Liver (tissue), 9 donors: ENCODE results near the gene CA9. TPM values are rescaled to one million over a fixed set of nuclear protein-coding genes. Genes with fewer than 3 reads are reported as not detected.

Experiments used
- DNase-seq: peaks from one replicate; pipeline ENCODE4 v3.0.0-alpha.2; 2017; ENCODE audit warnings: low spot score
- H3K27ac ChIP-seq, 2 donors: one replicate each; pipeline ENCODE4 v1.7.0; 2013; ENCODE audit warnings: inconsistent platforms in 2 of 2, low read length in 2 of 2, control low read depth in 1 of 2, low read depth in 1 of 2, mild to moderate bottlenecking in 1 of 2
- H3K27me3 ChIP-seq, 4 donors: one replicate each; pipeline versions ENCODE4 v1.6.1 to v1.7.0; 2013; ENCODE audit warnings: low read length in 3 of 4, inconsistent platforms in 1 of 4, mild to moderate bottlenecking in 1 of 4, moderate library complexity in 1 of 4; ENCODE audit not compliant: control insufficient read depth in 4 of 4, insufficient read depth in 4 of 4
- H3K36me3 ChIP-seq, 4 donors: one replicate each; pipeline versions ENCODE4 v1.6.1 to v1.7.0; 2013; ENCODE audit warnings: low read length in 3 of 4, mild to moderate bottlenecking in 3 of 4, low read depth in 1 of 4, moderate library complexity in 1 of 4; ENCODE audit not compliant: control insufficient read depth in 4 of 4, insufficient read depth in 3 of 4
- H3K4me1 ChIP-seq, 4 donors: one replicate each; pipeline versions ENCODE4 v1.6.1 to v1.7.0; 2013; ENCODE audit warnings: low read length in 3 of 4, mild to moderate bottlenecking in 3 of 4, moderate library complexity in 1 of 4; ENCODE audit not compliant: control insufficient read depth in 4 of 4, insufficient read depth in 4 of 4
- H3K4me3 ChIP-seq, 3 donors: one replicate each; pipeline versions ENCODE4 v1.6.1 to v1.7.0; 2013; ENCODE audit warnings: low read length in 3 of 3, control low read depth in 1 of 3, low read depth in 1 of 3, mild to moderate bottlenecking in 1 of 3
- H3K9ac ChIP-seq, 2 donors: one replicate each; pipeline ENCODE4 v1.7.0; 2013; ENCODE audit warnings: low read length in 2 of 2, mild to moderate bottlenecking in 2 of 2, moderate library complexity in 2 of 2, control low read depth in 1 of 2, low read depth in 1 of 2
- H3K9me3 ChIP-seq, 4 donors: one replicate each; pipeline versions ENCODE4 v1.6.1 to v1.7.0; 2013; ENCODE audit warnings: low read length in 3 of 4; ENCODE audit not compliant: control insufficient read depth in 4 of 4
- ATF3 ChIP-seq: IDR thresholded peaks from 2 replicates; pipeline ENCODE4 v1.6.1; 2016; ENCODE audit warnings: antibody characterized with exemption
- EGR1 ChIP-seq, 2 donors: IDR thresholded peaks; 2 replicates each; pipeline ENCODE4 v1.6.1; 2016 to 2018; ENCODE audit warnings: antibody characterized with exemption in 2 of 2, low read depth in 2 of 2
- FOXA1 ChIP-seq: IDR thresholded peaks from 2 replicates; pipeline ENCODE4 v1.6.1; 2016; ENCODE audit warnings: antibody characterized with exemption
- FOXA2 ChIP-seq: IDR thresholded peaks from 2 replicates; pipeline ENCODE4 v1.6.1; 2016; ENCODE audit warnings: antibody characterized with exemption
- GABPA ChIP-seq, 2 donors: IDR thresholded peaks in 1 of 2; conservative IDR thresholded peaks in 1 of 2; 2 replicates each; pipeline ENCODE4 v1.6.1; 2016; ENCODE audit warnings: antibody characterized with exemption in 2 of 2, mild to moderate bottlenecking in 1 of 2, moderate library complexity in 1 of 2
- HNF4A ChIP-seq, 2 donors: conservative IDR thresholded peaks; 2 replicates each; pipeline ENCODE4 v1.6.1; 2016; ENCODE audit warnings: antibody characterized with exemption in 2 of 2, mild to moderate bottlenecking in 2 of 2
- HNF4G ChIP-seq: IDR thresholded peaks from 2 replicates; pipeline ENCODE4 v1.6.1; 2016; ENCODE audit warnings: antibody characterized with exemption
- JUND ChIP-seq, 2 donors: IDR thresholded peaks; 2 replicates each; pipeline ENCODE4 v1.6.1; 2016; ENCODE audit warnings: antibody characterized with exemption in 2 of 2
- NR2F2 ChIP-seq: IDR thresholded peaks from 2 replicates; pipeline ENCODE4 v1.6.1; 2016; ENCODE audit warnings: antibody characterized with exemption
- RAD21 ChIP-seq, 2 donors: IDR thresholded peaks; 2 replicates each; pipeline ENCODE4 v1.6.1; 2016; ENCODE audit warnings: antibody characterized with exemption in 2 of 2, mild to moderate bottlenecking in 2 of 2
- RXRA ChIP-seq, 2 donors: IDR thresholded peaks; 2 replicates each; pipeline ENCODE4 v1.6.1; 2017 to 2018; ENCODE audit warnings: antibody characterized with exemption in 2 of 2, mild to moderate bottlenecking in 1 of 2
- SP1 ChIP-seq: IDR thresholded peaks from 2 replicates; pipeline ENCODE4 v1.6.1; 2018; ENCODE audit warnings: antibody characterized with exemption, mild to moderate bottlenecking
- TAF1 ChIP-seq: conservative IDR thresholded peaks from 2 replicates; pipeline ENCODE4 v1.6.1; 2016; ENCODE audit warnings: antibody characterized with exemption, mild to moderate bottlenecking
- YY1 ChIP-seq: IDR thresholded peaks from 2 replicates; pipeline ENCODE4 v1.6.1; 2016; ENCODE audit warnings: antibody characterized with exemption, mild to moderate bottlenecking
- ZBTB33 ChIP-seq: IDR thresholded peaks from 2 replicates; pipeline ENCODE4 v1.6.1; 2016; ENCODE audit warnings: antibody characterized with exemption
- WGBS: extraction: QIAGEN DNeasy Blood & Tissue Kit; methylation state at CpG from one replicate; pipeline ENCODE4 v1.1.7; 2013; 5-methylcytosine and 5-hydroxymethylcytosine counted together
- polyA plus RNA-seq, 2 donors: library from polyadenylated mRNA; stranded (reverse) in 1 of 2; unstranded in 1 of 2; fragments of 200-250 nt in 1 of 2; fragments of >200 nt in 1 of 2; fragmentation: Nextera tagmentation in 1 of 2; extraction: Ambion mirVana in 1 of 2; gene quantifications; one replicate each; pipeline versions ENCODE4 v1.2.1 to v1.2.3, GENCODE V29; 2013 to 2015
- total RNA-seq, 2 donors: library from RNA; depleted of rRNA; stranded (reverse); fragments of >200 nt; gene quantifications; one replicate each; pipeline ENCODE4 v1.2.3, GENCODE V29; 2014
- TF ChIP-seq, protein P1 (sequence below): IDR thresholded peaks from 2 replicates; pipeline ENCODE4 v1.6.1; 2016; ENCODE audit warnings: antibody characterized with exemption
- TF ChIP-seq, protein P2 (sequence below): IDR thresholded peaks from 2 replicates; pipeline ENCODE4 v1.6.1; 2016; ENCODE audit warnings: antibody characterized with exemption, mild to moderate bottlenecking
- TF ChIP-seq, protein P3 (sequence below): fragments of 150-350 bp; IDR thresholded peaks from 2 replicates; pipeline ENCODE4 v1.5.1; 2017; ENCODE audit warnings: improper control_type of control experiment, low read depth, low read length; ENCODE audit not compliant: missing input control
- donor health status: healthy.
- donor health status: healthy.
- donor health status: healthy.
- donor health status: healthy.
- donor health status: healthy.

Gene CA9
- total and polyA plus RNA-seq, 4 donors = 0.47 to 2.2 (median 0.80) TPM

GRCh38 chr9:35666549-35666948, 7.2 kb upstream of the CA9 start:
- H3K36me3 ChIP-seq = no peaks in the 10 kb centered on the region
- H3K4me1 ChIP-seq = peaks cover 5 to 26% (median 16%) of the 10 kb centered on the region in 4 donors
- WGBS = 94% methylated on average over 5 of the region's 5 CpGs
- no peak for TF ChIP-seq SP1
- TF ChIP-seq NR2F2 = no peak
- no peak for TF ChIP-seq FOXA2
- TF ChIP-seq, protein P1, sequence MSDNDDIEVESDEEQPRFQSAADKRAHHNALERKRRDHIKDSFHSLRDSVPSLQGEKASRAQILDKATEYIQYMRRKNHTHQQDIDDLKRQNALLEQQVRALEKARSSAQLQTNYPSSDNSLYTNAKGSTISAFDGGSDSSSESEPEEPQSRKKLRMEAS = no peak
- TF ChIP-seq FOXA1 = no peak
- no peak for TF ChIP-seq RXRA (IDR thresholded peaks at IDR 0.05)
- TF ChIP-seq HNF4A (conservative IDR thresholded peaks at IDR 0.05) = no peak
- no peak for TF ChIP-seq JUND (IDR thresholded peaks at IDR 0.05)
- TF ChIP-seq, protein P2, sequence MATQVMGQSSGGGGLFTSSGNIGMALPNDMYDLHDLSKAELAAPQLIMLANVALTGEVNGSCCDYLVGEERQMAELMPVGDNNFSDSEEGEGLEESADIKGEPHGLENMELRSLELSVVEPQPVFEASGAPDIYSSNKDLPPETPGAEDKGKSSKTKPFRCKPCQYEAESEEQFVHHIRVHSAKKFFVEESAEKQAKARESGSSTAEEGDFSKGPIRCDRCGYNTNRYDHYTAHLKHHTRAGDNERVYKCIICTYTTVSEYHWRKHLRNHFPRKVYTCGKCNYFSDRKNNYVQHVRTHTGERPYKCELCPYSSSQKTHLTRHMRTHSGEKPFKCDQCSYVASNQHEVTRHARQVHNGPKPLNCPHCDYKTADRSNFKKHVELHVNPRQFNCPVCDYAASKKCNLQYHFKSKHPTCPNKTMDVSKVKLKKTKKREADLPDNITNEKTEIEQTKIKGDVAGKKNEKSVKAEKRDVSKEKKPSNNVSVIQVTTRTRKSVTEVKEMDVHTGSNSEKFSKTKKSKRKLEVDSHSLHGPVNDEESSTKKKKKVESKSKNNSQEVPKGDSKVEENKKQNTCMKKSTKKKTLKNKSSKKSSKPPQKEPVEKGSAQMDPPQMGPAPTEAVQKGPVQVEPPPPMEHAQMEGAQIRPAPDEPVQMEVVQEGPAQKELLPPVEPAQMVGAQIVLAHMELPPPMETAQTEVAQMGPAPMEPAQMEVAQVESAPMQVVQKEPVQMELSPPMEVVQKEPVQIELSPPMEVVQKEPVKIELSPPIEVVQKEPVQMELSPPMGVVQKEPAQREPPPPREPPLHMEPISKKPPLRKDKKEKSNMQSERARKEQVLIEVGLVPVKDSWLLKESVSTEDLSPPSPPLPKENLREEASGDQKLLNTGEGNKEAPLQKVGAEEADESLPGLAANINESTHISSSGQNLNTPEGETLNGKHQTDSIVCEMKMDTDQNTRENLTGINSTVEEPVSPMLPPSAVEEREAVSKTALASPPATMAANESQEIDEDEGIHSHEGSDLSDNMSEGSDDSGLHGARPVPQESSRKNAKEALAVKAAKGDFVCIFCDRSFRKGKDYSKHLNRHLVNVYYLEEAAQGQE = no peak
- no peak for TF ChIP-seq YY1
- TF ChIP-seq EGR1 (IDR thresholded peaks at IDR 0.05; ENCODE audit: low read depth in 2 of 2) = no peak
- no peak for TF ChIP-seq ATF3
- TF ChIP-seq RAD21 (IDR thresholded peaks at IDR 0.05) = no peak
- TF ChIP-seq HNF4G = no peak
- TF ChIP-seq, protein P3, sequence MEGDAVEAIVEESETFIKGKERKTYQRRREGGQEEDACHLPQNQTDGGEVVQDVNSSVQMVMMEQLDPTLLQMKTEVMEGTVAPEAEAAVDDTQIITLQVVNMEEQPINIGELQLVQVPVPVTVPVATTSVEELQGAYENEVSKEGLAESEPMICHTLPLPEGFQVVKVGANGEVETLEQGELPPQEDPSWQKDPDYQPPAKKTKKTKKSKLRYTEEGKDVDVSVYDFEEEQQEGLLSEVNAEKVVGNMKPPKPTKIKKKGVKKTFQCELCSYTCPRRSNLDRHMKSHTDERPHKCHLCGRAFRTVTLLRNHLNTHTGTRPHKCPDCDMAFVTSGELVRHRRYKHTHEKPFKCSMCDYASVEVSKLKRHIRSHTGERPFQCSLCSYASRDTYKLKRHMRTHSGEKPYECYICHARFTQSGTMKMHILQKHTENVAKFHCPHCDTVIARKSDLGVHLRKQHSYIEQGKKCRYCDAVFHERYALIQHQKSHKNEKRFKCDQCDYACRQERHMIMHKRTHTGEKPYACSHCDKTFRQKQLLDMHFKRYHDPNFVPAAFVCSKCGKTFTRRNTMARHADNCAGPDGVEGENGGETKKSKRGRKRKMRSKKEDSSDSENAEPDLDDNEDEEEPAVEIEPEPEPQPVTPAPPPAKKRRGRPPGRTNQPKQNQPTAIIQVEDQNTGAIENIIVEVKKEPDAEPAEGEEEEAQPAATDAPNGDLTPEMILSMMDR = no peak
- no peak for TF ChIP-seq ZBTB33
- TF ChIP-seq GABPA (IDR thresholded peaks at IDR 0.05 in 1 of 2, conservative IDR thresholded peaks at IDR 0.05 in 1 of 2) = no peak
- no peak for TF ChIP-seq TAF1
- no peak overlapping the region for H3K4me3 ChIP-seq
- H3K9ac ChIP-seq = no peak overlapping the region
- H3K27ac ChIP-seq = no peak overlapping the region
- no peaks in the 10 kb centered on the region for H3K9me3 ChIP-seq
- no peak for DNase-seq
- H3K27me3 ChIP-seq = no peaks in the 10 kb centered on the region
